ENCODE data around the gene TMEM145.

Gene TMEM145

DNA sequence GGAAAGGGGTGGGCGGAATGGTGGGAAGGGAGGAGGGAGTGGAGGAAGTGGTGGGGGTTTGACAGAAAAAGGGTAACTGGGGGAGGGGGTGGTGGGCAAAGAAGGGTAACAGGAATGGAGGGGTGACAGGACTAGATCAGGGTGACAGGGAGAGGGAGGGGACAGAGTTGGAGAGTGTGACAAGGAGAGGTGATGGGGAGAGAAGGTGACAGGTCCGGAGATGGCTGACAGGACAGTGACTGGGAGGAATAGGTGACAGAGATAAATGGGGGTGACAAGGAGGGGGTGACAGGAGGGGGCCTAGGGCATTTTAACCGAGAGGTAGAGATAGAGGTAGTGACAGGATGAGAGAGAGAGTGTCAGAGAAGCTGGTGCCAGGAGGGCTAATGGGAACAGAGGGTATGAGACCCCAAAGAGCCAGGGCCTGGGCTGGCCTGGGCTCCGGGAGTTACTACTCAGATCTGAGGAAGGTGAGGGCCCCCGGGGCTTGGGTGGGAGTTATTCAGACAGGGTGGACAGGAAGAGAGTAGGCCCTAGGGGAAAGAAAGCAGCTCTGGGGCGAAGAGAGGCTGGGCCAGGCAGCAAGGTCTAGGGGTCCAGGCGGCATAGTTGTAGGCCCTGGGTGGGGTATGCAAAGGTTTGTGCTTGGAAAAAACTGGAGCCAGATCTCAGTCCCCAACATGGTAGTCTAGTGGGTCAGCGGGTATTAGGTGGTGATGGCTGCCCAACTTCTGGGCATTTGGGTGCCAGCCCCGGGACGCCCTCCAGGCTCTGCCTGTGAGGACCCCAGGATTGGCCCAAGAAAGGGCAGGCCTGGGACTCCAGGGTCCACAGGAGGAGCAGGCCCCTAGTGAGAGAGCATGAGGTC lies 43.4 kb upstream of the TMEM145 start:
- peak overlapping the region; percentile 81 for H3K4me3 ChIP-seq (ENCODE audit: low read depth, low read length)
- TF ChIP-seq CTCF (IDR thresholded peaks at IDR 0.05; ENCODE audit: low read depth, low read length) = no peak
- in situ Hi-C loops (cut with HindIII; ENCODE audit: low sequenced_read_pairs) = no loop called here
- no peak for DNase-seq (ENCODE audit: low read depth, low spot score)

DNA sequence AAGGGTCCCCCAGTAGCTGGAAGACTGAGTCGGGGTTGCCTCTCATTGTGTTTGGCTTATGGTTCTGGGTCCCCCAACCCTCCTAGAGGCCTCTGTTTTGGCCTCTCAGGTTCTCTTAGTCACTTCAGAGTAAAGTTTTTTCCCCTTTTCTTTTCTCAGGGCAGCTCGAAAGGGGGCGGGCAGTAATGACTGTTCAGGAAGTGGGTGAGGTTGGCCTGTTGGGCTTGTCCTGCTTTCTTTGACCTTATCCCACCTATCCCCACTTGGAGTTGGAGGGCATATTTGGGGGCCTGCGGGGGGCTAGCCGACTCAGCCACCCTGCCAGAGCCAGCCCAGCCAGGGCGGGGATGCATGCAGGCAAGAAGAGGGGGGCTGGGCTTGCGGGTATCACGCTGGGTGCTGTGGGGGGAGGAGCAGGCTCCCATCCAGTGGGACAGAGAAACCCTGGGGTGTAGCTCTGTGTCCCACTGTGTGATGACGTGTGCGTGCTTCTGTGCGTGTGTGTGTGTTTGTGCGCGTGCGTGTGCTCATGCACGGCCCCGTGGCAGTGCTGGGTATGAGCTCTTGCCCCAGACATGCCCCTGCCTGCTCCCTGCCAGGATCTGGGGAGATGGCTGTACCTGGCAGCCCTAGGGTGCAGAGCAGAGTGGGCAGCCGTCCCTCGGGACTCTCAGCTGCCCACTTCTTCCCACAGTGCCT lies 42.6 kb upstream of the TMEM145 start:
- in situ Hi-C loops (cut with HindIII; ENCODE audit: low sequenced_read_pairs) = no loop called here
- H3K4me3 ChIP-seq (ENCODE audit: low read depth, low read length) = peak overlapping the region; percentile 81
- no peak for TF ChIP-seq CTCF (IDR thresholded peaks at IDR 0.05; ENCODE audit: low read depth, low read length)
- DNase-seq (ENCODE audit: low read depth, low spot score) = peak; percentile 71

- in situ Hi-C loops (cut with HindIII; ENCODE audit: low sequenced_read_pairs) = no loop called here
- peak overlapping the region; percentile 81 for H3K4me3 ChIP-seq (ENCODE audit: low read depth, low read length)
- DNase-seq (ENCODE audit: low read depth, low spot score) = no peak
- TF ChIP-seq CTCF (IDR thresholded peaks at IDR 0.05; ENCODE audit: low read depth, low read length) = no peak
Observed at GRCh38 chr19:42271045-42271419, 42.1 kb upstream of the TMEM145 start.

GRCh38 chr19:42271861-42272534 lies 41.1 kb upstream of the TMEM145 start:
- in situ Hi-C loops (cut with HindIII; ENCODE audit: low sequenced_read_pairs) = no loop called here
- DNase-seq (ENCODE audit: low read depth, low spot score) = no peak
- no peak for TF ChIP-seq CTCF (IDR thresholded peaks at IDR 0.05; ENCODE audit: low read depth, low read length)
- no peak overlapping the region for H3K4me3 ChIP-seq (ENCODE audit: low read depth, low read length)

- TF ChIP-seq CTCF (IDR thresholded peaks at IDR 0.05; ENCODE audit: low read depth, low read length) = no peak
- no peak overlapping the region for H3K4me3 ChIP-seq (ENCODE audit: low read depth, low read length)
- in situ Hi-C loops (cut with HindIII; ENCODE audit: low sequenced_read_pairs) = no loop called here
- no peak for DNase-seq (ENCODE audit: low read depth, low spot score)
Observed at GRCh38 chr19:42272535-42272897, 40.6 kb upstream of the TMEM145 start.

DNA sequence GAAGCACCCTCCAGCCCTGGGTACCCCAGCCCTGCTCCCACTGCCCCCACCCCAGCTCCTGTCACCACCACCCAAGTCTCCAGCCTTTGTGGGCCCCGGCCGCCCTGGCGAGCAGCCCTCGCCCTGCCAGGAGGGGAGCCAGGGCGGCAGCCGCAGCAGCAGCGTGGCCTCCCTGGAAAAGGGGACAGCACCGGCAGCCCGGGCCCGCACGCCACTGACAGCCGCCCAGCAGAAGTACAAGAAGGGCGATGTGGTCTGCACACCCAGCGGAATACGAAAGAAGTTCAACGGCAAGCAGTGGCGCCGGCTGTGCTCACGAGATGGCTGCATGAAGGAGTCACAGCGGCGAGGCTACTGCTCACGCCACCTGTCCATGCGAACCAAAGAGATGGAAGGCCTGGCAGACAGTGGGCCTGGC lies 40.1 kb upstream of the TMEM145 start:
- H3K4me3 ChIP-seq (ENCODE audit: low read depth, low read length) = no peak overlapping the region
- TF ChIP-seq CTCF (IDR thresholded peaks at IDR 0.05; ENCODE audit: low read depth, low read length) = no peak
- in situ Hi-C loops (cut with HindIII; ENCODE audit: low sequenced_read_pairs) = no loop called here
- DNase-seq (ENCODE audit: low read depth, low spot score) = no peak
